ENCODE measurements around the gene MTMR10. TPM values are rescaled to one million over a fixed set of nuclear protein-coding genes. Genes with fewer than 3 reads are reported as not detected.

The MTMR10 gene
- total and polyA plus RNA-seq, 7 experiments from 2014 or later, result 4.0 to 50.8 (median 33.2) TPM

GRCh38 chr15:31034152-31034551 is 42.7 kb upstream of the MTMR10 start:
- POLR2A ChIA-PET, result no interaction called here
- intact Hi-C loops (cut with micrococcal nuclease), result loop anchor here in 1 of 2 donors (1.0 to 5.0 kb wide), 2 partner anchors 20 to 42 kb away; partner anchors contain the start of gene MTMR10
- no peak overlapping the region for H3K4me3 Mint-ChIP-seq

GRCh38 chr15:31032961-31033371 is 41.5 kb upstream of the MTMR10 start:
- DNase-seq (no peak), ATAC-seq (no peak)
- H3K9me3 Mint-ChIP-seq, result no peaks in the 10 kb centered on the region
- Histone ChIP-seq H3K4me3 (ENCODE audit: low read length) (no peak overlapping the region), H3K36me3 (ENCODE audit: control insufficient read depth in 2 of 3, insufficient read depth in 3 of 3, low read length in 3 of 3) (no peaks in the 10 kb centered on the region), H3K9me3 (ENCODE audit: control insufficient read depth in 2 of 3, low read length in 3 of 3) (no peaks in the 10 kb centered on the region), H3K4me1 (ENCODE audit: control insufficient read depth in 2 of 2, insufficient read depth in 2 of 2, low read length in 2 of 2) (no peaks in the 10 kb centered on the region), H3K27me3 (ENCODE audit: control insufficient read depth in 2 of 2, insufficient read depth in 2 of 2, low read length in 2 of 2) (no peaks in the 10 kb centered on the region), H3K27ac (ENCODE audit: low read depth, low read length) (no peak overlapping the region)
- ChIA-PET POLR2A (no interaction called here), CTCF (no interaction called here)
- H3K4me3 Mint-ChIP-seq, result no peak overlapping the region
- intact Hi-C loops (cut with micrococcal nuclease), result loop anchor here in 1 of 2 donors (5.0 kb wide), 1 partner anchor 41 kb away; the partner anchor contains the start of gene MTMR10
- no peaks in the 10 kb centered on the region for H3K36me3 Mint-ChIP-seq
- peak overlapping the region in 1 of 9 donors; percentile 41 for H3K27ac Mint-ChIP-seq
- H3K27me3 Mint-ChIP-seq, result peaks cover 0 to 15% (median 8%) of the 10 kb centered on the region in 5 donors
- peaks cover 0 to 7% (median 0%) of the 10 kb centered on the region in 7 donors for H3K4me1 Mint-ChIP-seq

More at GRCh38 chr15:31034152-31034551, 42.7 kb upstream of the MTMR10 start:
- Mint-ChIP-seq H3K27ac (no peak overlapping the region), H3K27me3 (peaks cover 0 to 5% (median 4%) of the 10 kb centered on the region in 5 donors), H3K4me1 (peaks cover 0 to 7% (median 0%) of the 10 kb centered on the region in 7 donors), H3K36me3 (no peaks in the 10 kb centered on the region), H3K9me3 (no peaks in the 10 kb centered on the region)
- CTCF ChIA-PET, result no interaction called here
- ATAC-seq (no peak), DNase-seq (no peak)
- Histone ChIP-seq H3K4me1 (ENCODE audit: control insufficient read depth in 2 of 2, insufficient read depth in 2 of 2, low read length in 2 of 2) (no peaks in the 10 kb centered on the region), H3K27ac (ENCODE audit: low read depth, low read length) (no peak overlapping the region), H3K36me3 (ENCODE audit: control insufficient read depth in 2 of 3, insufficient read depth in 3 of 3, low read length in 3 of 3) (no peaks in the 10 kb centered on the region), H3K27me3 (ENCODE audit: control insufficient read depth in 2 of 2, insufficient read depth in 2 of 2, low read length in 2 of 2) (no peaks in the 10 kb centered on the region), H3K4me3 (ENCODE audit: low read length) (no peak overlapping the region), H3K9me3 (ENCODE audit: control insufficient read depth in 2 of 3, low read length in 3 of 3) (no peaks in the 10 kb centered on the region)

GRCh38 chr15:31031471-31032067 is 40.1 kb upstream of the MTMR10 start:
- Mint-ChIP-seq H3K9me3 (no peaks in the 10 kb centered on the region), H3K27me3 (peaks cover 0 to 26% (median 11%) of the 10 kb centered on the region in 5 donors), H3K4me1 (peaks cover 0 to 6% (median 0%) of the 10 kb centered on the region in 7 donors), H3K4me3 (no peak overlapping the region), H3K36me3 (no peaks in the 10 kb centered on the region), H3K27ac (no peak overlapping the region)
- no peaks in the 10 kb centered on the region for H3K27me3 ChIP-seq (ENCODE audit: control insufficient read depth in 2 of 2, insufficient read depth in 2 of 2, low read length in 2 of 2)
- CTCF ChIA-PET, result no interaction called here
- no peaks in the 10 kb centered on the region for H3K36me3 ChIP-seq (ENCODE audit: control insufficient read depth in 2 of 3, insufficient read depth in 3 of 3, low read length in 3 of 3)
- no peak for DNase-seq
- H3K27ac ChIP-seq (ENCODE audit: low read depth, low read length), result no peak overlapping the region
- intact Hi-C loops (cut with micrococcal nuclease), result loop anchor here in 1 of 2 donors (5.0 kb wide), 1 partner anchor 39 kb away; the partner anchor contains the start of gene MTMR10
- H3K4me3 ChIP-seq (ENCODE audit: low read length), result no peak overlapping the region
- POLR2A ChIA-PET, result interaction anchor here (0.6 to 0.7 kb wide), 2 partner anchors 15 to 29 kb away, joined by 3 to 5 read pairs; no protein-coding TSS in a partner anchor
- no peaks in the 10 kb centered on the region for H3K9me3 ChIP-seq (ENCODE audit: control insufficient read depth in 2 of 3, low read length in 3 of 3)
- no peaks in the 10 kb centered on the region for H3K4me1 ChIP-seq (ENCODE audit: control insufficient read depth in 2 of 2, insufficient read depth in 2 of 2, low read length in 2 of 2)
- ATAC-seq, result peak; percentile 29

- no peak overlapping the region for H3K27ac Mint-ChIP-seq
- no peak overlapping the region for H3K4me3 Mint-ChIP-seq
- Histone ChIP-seq H3K27ac (ENCODE audit: low read depth, low read length) (no peak overlapping the region), H3K9me3 (ENCODE audit: control insufficient read depth in 2 of 3, low read length in 3 of 3) (no peaks in the 10 kb centered on the region), H3K36me3 (ENCODE audit: control insufficient read depth in 2 of 3, insufficient read depth in 3 of 3, low read length in 3 of 3) (no peaks in the 10 kb centered on the region), H3K4me1 (ENCODE audit: control insufficient read depth in 2 of 2, insufficient read depth in 2 of 2, low read length in 2 of 2) (no peaks in the 10 kb centered on the region), H3K27me3 (ENCODE audit: control insufficient read depth in 2 of 2, insufficient read depth in 2 of 2, low read length in 2 of 2) (no peaks in the 10 kb centered on the region), H3K4me3 (ENCODE audit: low read length) (no peak overlapping the region)
- peaks cover 0 to 6% (median 0%) of the 10 kb centered on the region in 7 donors for H3K4me1 Mint-ChIP-seq
- CTCF ChIA-PET, result no interaction called here
- peaks cover 0 to 39% (median 13%) of the 10 kb centered on the region in 5 donors for H3K27me3 Mint-ChIP-seq
- intact Hi-C loops (cut with micrococcal nuclease), result no loop called here
- ATAC-seq (no peak), DNase-seq (no peak)
- H3K36me3 Mint-ChIP-seq, result no peaks in the 10 kb centered on the region
- H3K9me3 Mint-ChIP-seq, result no peaks in the 10 kb centered on the region
- POLR2A ChIA-PET, result interaction anchor here (0.7 kb wide), 1 partner anchor 162 kb away, joined by 3 read pairs; no protein-coding TSS in a partner anchor
Observed at GRCh38 chr15:31027910-31028578, 36.6 kb upstream of the MTMR10 start.

GRCh38 chr15:31025996-31026395 is 34.6 kb upstream of the MTMR10 start:
- Histone ChIP-seq H3K27me3 (ENCODE audit: control insufficient read depth in 2 of 2, insufficient read depth in 2 of 2, low read length in 2 of 2) (no peaks in the 10 kb centered on the region), H3K27ac (ENCODE audit: low read depth, low read length) (no peak overlapping the region), H3K9me3 (ENCODE audit: control insufficient read depth in 2 of 3, low read length in 3 of 3) (no peaks in the 10 kb centered on the region), H3K4me3 (ENCODE audit: low read length) (no peak overlapping the region), H3K4me1 (ENCODE audit: control insufficient read depth in 2 of 2, insufficient read depth in 2 of 2, low read length in 2 of 2) (no peaks in the 10 kb centered on the region), H3K36me3 (ENCODE audit: control insufficient read depth in 2 of 3, insufficient read depth in 3 of 3, low read length in 3 of 3) (no peaks in the 10 kb centered on the region)
- Mint-ChIP-seq H3K27ac (no peak overlapping the region), H3K4me1 (peaks cover 0 to 4% (median 0%) of the 10 kb centered on the region in 7 donors), H3K9me3 (peaks cover 0 to 1% (median 0%) of the 10 kb centered on the region in 11 donors), H3K4me3 (no peak overlapping the region), H3K36me3 (no peaks in the 10 kb centered on the region), H3K27me3 (peaks cover 0 to 44% (median 9%) of the 10 kb centered on the region in 5 donors)
- ATAC-seq (no peak), DNase-seq (no peak)
- ChIA-PET POLR2A (no interaction called here), CTCF (no interaction called here)
- intact Hi-C loops (cut with micrococcal nuclease), result no loop called here

- no peaks in the 10 kb centered on the region for H3K27me3 ChIP-seq (ENCODE audit: control insufficient read depth in 2 of 2, insufficient read depth in 2 of 2, low read length in 2 of 2)
- DNase-seq (no peak), ATAC-seq (no peak)
- POLR2A ChIA-PET, result no interaction called here
- intact Hi-C loops (cut with micrococcal nuclease), result no loop called here
- Mint-ChIP-seq H3K9me3 (peaks cover 0 to 2% (median 0%) of the 10 kb centered on the region in 11 donors), H3K4me3 (no peak overlapping the region), H3K36me3 (no peaks in the 10 kb centered on the region), H3K4me1 (peaks cover 0 to 4% (median 0%) of the 10 kb centered on the region in 7 donors), H3K27me3 (peaks cover 0 to 45% (median 9%) of the 10 kb centered on the region in 5 donors), H3K27ac (no peak overlapping the region)
- CTCF ChIA-PET, result no interaction called here
- H3K4me3 ChIP-seq (ENCODE audit: low read length), result no peak overlapping the region
- H3K27ac ChIP-seq (ENCODE audit: low read depth, low read length), result no peak overlapping the region
- no peaks in the 10 kb centered on the region for H3K9me3 ChIP-seq (ENCODE audit: control insufficient read depth in 2 of 3, low read length in 3 of 3)
- H3K36me3 ChIP-seq (ENCODE audit: control insufficient read depth in 2 of 3, insufficient read depth in 3 of 3, low read length in 3 of 3), result no peaks in the 10 kb centered on the region
- H3K4me1 ChIP-seq (ENCODE audit: control insufficient read depth in 2 of 2, insufficient read depth in 2 of 2, low read length in 2 of 2), result no peaks in the 10 kb centered on the region
Observed at GRCh38 chr15:31024979-31025378, 33.6 kb upstream of the MTMR10 start.

Measured in naive thymus-derived CD4-positive, alpha-beta T cell (primary cell).